K562 (cell line): ENCODE results near the gene UIMC1. TPM values are rescaled to one million over a fixed set of nuclear protein-coding genes. Genes with fewer than 3 reads are reported as not detected.

Source experiments
- ATF7 ChIP-seq: fragments of 450-650 bp; IDR thresholded peaks from 2 replicates; pipeline ENCODE4 v1.7.1; 2014; ENCODE audit warnings: mild to moderate bottlenecking, moderate library complexity
- CC2D1A ChIP-seq: fragments of 450-650 bp; IDR thresholded peaks from 2 replicates; pipeline ENCODE4 v1.6.1; 2017; ENCODE audit warnings: mild to moderate bottlenecking
- FOXJ2 ChIP-seq: fragments of 200-800 bp; sonication (Bioruptor generic); IDR thresholded peaks from 2 replicates; pipeline ENCODE4 v1.6.1; 2016; ENCODE audit warnings: missing genetic modification characterization, missing compliant biosample characterization
- HSF4 ChIP-seq: fragments of 250-450 bp; sonication (Bioruptor Pico); IDR thresholded peaks from 2 replicates; pipeline ENCODE4 v2.1.2; 2022; ENCODE audit warnings: mild to moderate bottlenecking, moderate library complexity, borderline replicate concordance
- PHB2 ChIP-seq: fragments of 450-650 bp; IDR thresholded peaks from 2 replicates; pipeline ENCODE4 v1.6.1; 2017; ENCODE audit warnings: low read depth
- SNAPC5 ChIP-seq: fragments of 250-450 bp; sonication (Bioruptor Pico); IDR thresholded peaks from 2 replicates; pipeline ENCODE4 v1.8.0; 2021; ENCODE audit warnings: moderate library complexity, mild to moderate bottlenecking, inconsistent platforms
- SP2 ChIP-seq: IDR thresholded peaks from 2 replicates; pipeline ENCODE4 v1.6.1; 2011; ENCODE audit warnings: mild to moderate bottlenecking, low read depth, low read length, moderate library complexity; ENCODE audit not compliant: poor library complexity, severe bottlenecking; ENCODE audit errors: extremely low read depth
- THAP12 ChIP-seq: fragments of 250-450 bp; sonication (Bioruptor Pico); IDR thresholded peaks from 2 replicates; pipeline ENCODE4 v1.9.0; 2021; ENCODE audit warnings: mild to moderate bottlenecking, inconsistent platforms
- YY1 ChIP-seq, 3 experiments: IDR thresholded peaks; 2 replicates each; pipeline ENCODE4 v1.6.1; 2011; ENCODE audit warnings: low read length in 2 of 3, mild to moderate bottlenecking in 2 of 3, moderate library complexity in 2 of 3, borderline replicate concordance in 1 of 3, control low read depth in 1 of 3, low read depth in 1 of 3; ENCODE audit not compliant: insufficient read depth in 3 of 3, insufficient replicate concordance in 2 of 3, control insufficient read depth in 1 of 3, insufficient read length in 1 of 3; ENCODE audit errors: extremely low read depth in 1 of 3
- ZEB2 ChIP-seq: fragments of 450-650 bp; IDR thresholded peaks from 2 replicates; pipeline ENCODE4 v1.6.1; 2016
- ZNF436 ChIP-seq: fragments of 250-450, 450-650 bp; sonication (Bioruptor Pico); formaldehyde crosslinking; IDR thresholded peaks from 2 replicates; pipeline ENCODE4 v1.7.0; 2020; ENCODE audit warnings: mild to moderate bottlenecking
- ZNF449 ChIP-seq: fragments of 250-450 bp; sonication (Bioruptor Pico); IDR thresholded peaks from 2 replicates; pipeline ENCODE4 v1.8.0; 2022; ENCODE audit warnings: moderate library complexity, mild to moderate bottlenecking, inconsistent platforms
- ZNF830 ChIP-seq: fragments of 250-450 bp; sonication (Bioruptor Pico); IDR thresholded peaks from 2 replicates; pipeline ENCODE4 v1.5.0; 2021; ENCODE audit warnings: mild to moderate bottlenecking
- polyA plus RNA-seq, 8 experiments: library from polyadenylated mRNA; depleted of rRNA in 4 of 8; stranded (reverse) in 5 of 8; unstranded in 3 of 8; fragments of >200 nt; fragmentation: Nextera tagmentation in 2 of 8; fragmentation: Illumina TruSeq in 1 of 8; extraction: Ambion mirVana in 2 of 8; extraction: Trizol in 1 of 8; gene quantifications; 2 replicates each; pipeline versions ENCODE4 v1.2.1 to v1.2.3, GENCODE V29; 2011 to 2014; ENCODE audit warnings: inconsistent platforms in 1 of 8, missing spikeins in 1 of 8
- total RNA-seq, 7 experiments: library from RNA; depleted of rRNA in 6 of 7; stranded (reverse); fragments of >200 nt in 6 of 7; fragmentation: Illumina TruSeq in 2 of 7; extraction: Trizol in 2 of 7; gene quantifications; 2 replicates each; pipeline versions ENCODE4 v1.2.1 to v1.2.3, GENCODE V29; 2011 to 2021; ENCODE audit warnings: low replicate concordance in 1 of 7

The UIMC1 gene
- total and polyA plus RNA-seq, 9 of the 15 experiments (the other 6 are each of a cell fraction or from before 2014, with no cell fraction given), result 14.9 to 51.7 (median 36.8) TPM

- TF ChIP-seq CC2D1A (0 out of 2 replicates have a peak, but pooled peaks have one; percentile 23), SNAPC5 (CRISPR knock-in tag) (no peak), SP2 (no peak), FOXJ2 (tag) (no peak), HSF4 (CRISPR knock-in tag) (no peak), YY1 (IDR thresholded peaks at IDR 0.05; ENCODE audit: borderline replicate concordance in 1 of 3, control insufficient read depth in 1 of 3, extremely low read depth in 1 of 3, insufficient read depth in 3 of 3, insufficient read length in 1 of 3, insufficient replicate concordance in 2 of 3, low read depth in 1 of 3, low read length in 2 of 3) (peak in 1 of 3 experiments; percentile 43), ZNF449 (CRISPR knock-in tag) (no peak), ZNF436 (no peak), THAP12 (CRISPR knock-in tag) (no peak), ATF7 (no peak), ZNF830 (no peak), ZEB2 (no peak), PHB2 (no peak)
Measured at GRCh38 chr5:177029498-177029897, 22.9 kb upstream of the UIMC1 start (continued).
